ENCODE data around the gene SHISA4.
A peak's percentile ranks its signal among the peaks of the same experiment; 100 is the strongest.
"Not testable (repeated sequence)": the region's sequence is repeated elsewhere in the genome, so short reads cannot be mapped to it uniquely, and the experiment has no call there.

Gene SHISA4, protein sequence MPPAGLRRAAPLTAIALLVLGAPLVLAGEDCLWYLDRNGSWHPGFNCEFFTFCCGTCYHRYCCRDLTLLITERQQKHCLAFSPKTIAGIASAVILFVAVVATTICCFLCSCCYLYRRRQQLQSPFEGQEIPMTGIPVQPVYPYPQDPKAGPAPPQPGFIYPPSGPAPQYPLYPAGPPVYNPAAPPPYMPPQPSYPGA

DNA sequence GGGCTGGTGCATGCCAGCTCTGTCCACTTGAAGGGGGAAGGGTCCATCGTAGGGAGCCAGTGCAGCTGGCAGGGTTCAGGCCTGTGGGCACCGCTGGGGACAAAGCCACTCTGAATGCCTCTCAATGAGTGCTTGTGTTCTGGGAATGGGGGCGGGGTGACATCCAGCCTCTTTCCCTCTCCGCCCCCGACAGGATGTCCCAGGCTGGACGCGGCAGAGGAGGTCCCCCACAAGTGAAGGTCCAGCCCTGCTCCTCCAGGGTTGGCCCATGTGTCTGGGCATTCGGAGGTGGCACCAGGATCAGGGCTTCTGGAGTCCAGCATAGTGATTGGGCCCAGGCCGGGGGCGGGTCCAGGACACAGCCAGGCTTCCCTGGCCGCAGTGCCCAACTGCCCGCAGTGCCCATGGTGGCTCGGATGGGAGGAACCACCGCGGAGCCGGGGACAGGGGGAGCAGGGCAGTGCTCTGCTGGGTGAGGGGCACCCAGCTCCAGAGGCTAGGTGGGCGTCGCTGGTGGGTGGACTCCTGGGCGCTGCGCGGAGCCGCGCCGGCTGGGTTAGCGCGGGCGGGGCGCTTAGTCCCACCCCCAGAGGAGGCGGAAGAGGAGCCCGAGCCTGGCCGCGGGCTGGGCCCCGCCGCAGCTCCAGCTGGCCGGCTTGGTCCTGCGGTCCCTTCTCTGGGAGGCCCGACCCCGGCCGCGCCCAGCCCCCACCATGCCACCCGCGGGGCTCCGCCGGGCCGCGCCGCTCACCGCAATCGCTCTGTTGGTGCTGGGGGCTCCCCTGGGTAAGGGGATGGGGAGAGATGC lies at the start of gene SHISA4:
TSS of gene SHISA4 (plus strand) at position 617 of the 808 bp plus-strand sequence. CDS start at position 714, 97 bp downstream.
- DNase-seq (ENCODE audit: low spot score) = peak; percentile 87

DNA sequence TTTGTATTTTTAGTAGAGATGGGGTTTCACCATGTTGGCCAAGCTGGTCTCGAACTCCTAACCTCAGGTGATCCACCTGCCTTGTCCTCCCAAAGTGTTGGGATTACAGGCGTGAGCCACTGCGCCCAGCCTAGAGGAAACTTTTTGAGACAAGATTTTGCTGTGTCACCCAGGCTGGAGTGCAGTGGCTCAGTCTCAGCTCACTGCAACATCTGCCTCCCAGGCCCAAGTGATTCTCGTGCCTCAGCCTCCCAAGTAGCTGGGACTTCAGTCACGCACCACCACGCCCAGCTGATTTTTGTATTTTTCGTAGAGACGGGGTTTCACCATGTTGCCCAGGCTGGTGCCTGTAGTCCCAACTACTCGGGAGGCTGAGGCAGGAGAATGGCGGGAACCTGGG lies 49.6 kb upstream of the SHISA4 start:
- DNase-seq (ENCODE audit: low spot score) = not testable (repeated sequence)

DNA sequence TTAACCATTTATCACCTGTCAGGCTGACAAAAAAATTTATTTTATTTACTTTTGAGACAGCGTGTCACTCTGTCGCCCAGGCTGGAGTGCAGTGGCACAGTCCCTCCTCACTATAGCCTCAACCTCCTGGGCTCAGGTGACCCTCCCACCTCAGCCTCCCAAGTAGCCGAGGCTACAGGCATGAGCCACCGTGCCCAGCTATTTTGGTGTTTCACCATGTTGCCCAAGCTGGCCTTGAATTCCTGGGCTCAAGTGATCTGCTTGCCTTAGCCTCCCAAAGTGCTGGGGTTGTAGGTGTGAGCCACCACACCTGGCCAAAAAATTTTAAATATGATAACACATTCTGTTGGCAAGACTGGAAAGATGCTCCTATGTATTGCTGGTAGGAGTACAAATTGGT lies 48.6 kb upstream of the SHISA4 start:
- DNase-seq (ENCODE audit: low spot score) = no peak

DNA sequence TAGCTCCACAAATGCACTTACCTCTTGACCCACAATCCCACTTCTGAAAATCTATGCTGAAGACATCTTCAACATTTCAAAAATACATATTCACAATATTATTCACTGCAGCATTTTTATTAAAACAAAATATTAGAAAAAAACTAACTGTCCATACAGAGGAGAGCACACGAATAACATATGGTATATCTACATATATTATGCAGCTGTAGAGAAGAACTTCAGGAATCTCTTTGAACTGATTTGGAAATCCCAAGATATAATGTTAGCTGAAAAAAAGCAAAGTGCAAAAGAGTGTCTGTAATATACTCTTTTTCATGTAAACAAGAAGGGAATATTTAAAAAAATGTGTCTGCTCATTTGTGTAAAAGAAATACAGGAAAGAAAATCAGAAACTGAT lies 48.2 kb upstream of the SHISA4 start:
- no peak for DNase-seq (ENCODE audit: low spot score)

DNA sequence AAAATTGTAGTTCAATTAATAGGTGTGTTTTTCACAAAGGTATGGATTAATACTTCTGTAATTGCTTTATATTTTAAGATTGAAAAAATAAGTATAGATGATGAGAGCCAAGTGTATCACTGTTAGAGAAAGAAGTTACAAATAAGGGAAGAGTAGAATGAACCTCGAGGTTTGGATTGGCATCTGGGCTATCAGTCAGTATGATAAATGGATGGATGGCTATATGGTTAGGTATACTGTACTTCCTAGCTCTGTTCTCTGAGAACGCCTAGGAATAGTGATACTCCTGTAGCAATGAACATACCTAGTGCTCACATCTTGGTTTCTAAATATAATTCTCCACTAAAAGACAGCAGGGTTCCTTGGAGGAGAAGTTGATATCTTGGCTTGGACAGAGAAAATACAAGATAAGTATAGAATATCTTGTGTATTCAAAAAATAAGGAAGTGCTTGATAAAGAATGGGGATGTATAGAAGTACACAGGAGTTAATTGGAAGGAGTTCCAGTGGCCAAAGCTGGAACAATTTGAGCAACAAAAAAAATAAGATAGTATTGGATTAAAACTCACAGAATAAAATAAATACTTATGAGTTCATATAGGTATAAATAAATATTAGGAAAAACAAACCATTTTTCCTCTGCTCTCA lies 47.3 kb upstream of the SHISA4 start:
- no peak for DNase-seq (ENCODE audit: low spot score)

DNA sequence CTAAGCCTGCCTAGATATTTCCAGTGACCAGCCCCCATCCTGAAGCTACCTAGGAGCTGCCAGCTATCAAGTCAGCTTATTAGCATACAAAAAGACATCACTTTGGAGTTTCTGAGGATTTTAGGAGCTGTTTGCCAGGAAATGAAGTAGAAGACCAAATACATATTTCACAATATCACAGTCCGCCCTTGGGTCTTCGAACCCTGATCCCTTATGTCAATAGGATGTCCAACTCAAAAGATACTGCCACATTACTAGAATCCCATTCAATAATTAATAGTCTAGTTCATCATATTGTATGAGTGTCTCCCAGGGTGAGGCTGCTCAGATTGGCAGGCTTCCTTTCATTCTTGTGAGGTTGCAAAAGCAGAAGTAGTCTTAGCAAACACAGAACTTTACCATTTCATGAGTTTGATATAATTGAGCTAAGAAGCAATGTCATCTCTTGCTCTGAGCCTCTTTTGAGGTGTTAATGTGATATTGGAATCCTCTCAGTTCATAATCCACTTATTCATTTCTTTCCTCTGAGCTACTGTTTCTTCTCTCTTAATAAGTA lies 46.1 kb upstream of the SHISA4 start:
- DNase-seq (ENCODE audit: low spot score) = no peak

DNA sequence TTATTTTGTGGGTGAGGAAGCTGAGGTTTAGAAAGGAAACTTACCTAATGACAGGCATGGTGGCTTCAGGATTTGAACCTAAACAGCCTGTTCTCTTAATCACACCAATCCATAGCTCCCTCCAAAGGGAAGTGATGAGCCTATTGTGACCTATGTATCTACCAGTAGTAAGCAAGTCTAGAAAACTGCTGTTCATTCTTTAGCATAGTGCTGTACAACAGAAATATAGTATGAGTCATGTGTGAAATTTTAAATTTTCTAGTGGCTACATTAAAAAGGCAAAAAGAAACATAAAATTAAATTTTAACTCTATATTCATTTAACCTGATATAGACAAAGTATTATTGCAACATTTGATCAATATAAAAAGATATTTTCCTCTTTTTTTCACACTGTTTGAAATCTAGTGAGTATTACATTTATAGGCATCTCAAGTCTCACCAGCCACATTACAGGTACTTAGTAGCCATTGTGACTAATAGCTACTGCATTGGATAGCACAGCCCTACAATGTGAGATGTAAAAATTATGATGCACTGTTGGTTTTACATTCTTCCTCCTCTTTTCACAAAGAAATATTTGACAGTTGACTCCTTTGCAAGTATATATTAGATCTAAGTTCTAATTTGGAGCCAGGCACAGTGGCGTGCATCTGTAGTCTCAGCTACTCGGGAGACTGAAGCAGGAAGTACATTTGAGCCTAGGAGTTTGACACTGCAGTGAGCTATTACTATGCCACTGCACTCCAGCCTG lies 43.2 kb upstream of the SHISA4 start:
- no peak for DNase-seq (ENCODE audit: low spot score)

DNA sequence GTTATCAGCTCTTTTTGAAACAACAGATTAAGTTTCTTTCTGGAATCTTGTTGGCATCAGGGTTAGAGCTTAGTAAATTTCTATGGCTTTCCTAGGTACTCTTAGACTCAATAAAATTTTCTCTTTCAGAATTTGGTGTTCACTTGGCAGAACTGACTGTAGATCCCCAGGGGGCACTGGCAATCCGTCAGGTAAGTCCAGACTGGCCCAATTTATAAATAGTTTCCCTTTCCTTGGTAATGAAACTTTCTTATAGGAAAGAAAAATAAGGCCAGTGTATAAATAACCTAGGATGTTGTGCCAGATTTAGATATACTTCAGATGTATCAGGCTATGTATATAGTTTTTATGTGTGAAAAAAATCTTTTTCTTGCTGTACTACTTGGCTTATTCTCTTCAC lies 41.5 kb upstream of the SHISA4 start:
- no peak for DNase-seq (ENCODE audit: low spot score)

DNA sequence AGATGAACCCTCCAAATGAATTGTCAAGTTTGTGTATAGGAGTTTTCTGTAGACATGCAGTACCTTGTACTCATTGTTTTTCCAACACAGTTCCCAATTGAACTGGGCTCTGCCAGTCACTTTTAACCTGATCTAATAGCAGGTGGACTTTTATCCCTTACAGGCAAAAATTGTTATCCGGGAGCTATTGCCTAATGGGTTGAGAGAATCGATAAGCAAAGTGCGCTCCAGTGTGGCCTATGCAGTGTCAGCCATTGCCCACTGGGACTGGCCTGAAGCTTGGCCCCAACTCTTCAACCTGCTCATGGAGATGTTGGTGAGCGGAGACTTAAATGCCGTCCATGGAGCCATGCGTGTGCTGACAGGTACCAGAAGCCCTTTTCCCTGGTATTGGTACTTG lies 40.5 kb upstream of the SHISA4 start:
- no peak for DNase-seq (ENCODE audit: low spot score)

DNA sequence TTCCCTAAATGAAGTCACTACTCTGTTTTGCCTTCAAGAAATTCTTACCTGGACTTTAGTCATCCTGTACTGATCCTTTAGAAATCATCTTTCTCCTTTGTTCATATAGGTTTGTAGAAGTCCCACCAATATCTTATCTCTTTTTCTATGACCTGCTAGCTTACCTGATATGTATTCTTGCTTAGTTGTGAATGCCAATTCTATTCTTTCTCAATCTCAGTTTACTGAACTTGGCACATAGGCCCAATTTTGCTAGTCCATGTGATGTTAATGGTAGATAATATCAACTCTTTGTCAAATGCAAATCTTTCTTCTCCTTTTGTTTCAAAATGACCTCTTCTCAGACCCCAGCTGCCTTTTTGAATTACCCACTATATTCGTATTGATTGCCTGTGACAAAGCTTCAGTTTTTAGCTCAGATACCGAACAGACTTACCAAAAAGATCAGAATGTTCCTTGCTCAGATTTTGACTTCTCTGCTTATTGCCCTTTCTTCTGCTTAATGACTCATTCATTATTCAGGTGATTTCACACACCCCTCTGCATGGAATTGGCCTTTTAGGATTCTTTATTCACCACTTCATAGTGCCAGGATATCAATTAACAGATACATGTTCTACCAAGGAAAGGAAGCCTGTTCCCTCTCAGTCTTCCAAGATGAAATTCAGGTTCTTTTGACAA lies 39.2 kb upstream of the SHISA4 start:
- no peak for DNase-seq (ENCODE audit: low spot score)

DNA sequence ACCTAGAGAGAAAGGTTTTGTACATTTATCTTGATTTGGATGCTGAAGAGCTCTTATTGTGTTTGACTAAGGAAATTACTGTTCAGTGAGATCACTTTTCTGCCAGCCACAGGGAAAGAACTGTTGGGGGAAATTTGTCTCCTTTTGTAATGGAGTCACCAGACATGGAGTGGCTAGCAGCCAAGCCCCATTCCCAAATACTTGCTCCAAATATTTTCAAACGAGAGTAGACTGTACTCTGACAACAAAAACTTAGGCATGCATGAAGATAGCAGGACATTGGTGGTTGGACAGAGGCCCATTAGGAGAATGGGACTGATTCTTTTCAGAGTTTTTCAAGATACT lies 38.7 kb upstream of the SHISA4 start:
- DNase-seq (ENCODE audit: low spot score) = peak; percentile 46

DNA sequence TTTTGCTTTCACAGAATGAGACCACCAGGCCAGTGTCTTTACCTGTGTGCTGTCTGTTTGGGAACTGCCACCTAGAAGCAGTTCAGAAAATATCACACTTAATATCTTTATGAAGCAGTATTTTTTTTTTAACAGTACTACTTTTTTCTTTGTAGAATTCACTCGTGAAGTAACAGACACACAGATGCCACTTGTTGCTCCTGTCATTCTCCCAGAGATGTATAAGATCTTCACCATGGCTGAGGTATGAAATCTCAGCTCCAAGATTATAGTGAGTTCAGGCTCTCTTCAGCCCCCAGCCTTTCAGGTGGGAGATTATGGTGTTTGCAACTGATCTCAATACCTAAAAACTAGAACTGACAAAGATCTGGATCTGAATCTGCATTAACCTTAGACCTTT lies 36.7 kb upstream of the SHISA4 start:
- DNase-seq (ENCODE audit: low spot score) = no peak

DNA sequence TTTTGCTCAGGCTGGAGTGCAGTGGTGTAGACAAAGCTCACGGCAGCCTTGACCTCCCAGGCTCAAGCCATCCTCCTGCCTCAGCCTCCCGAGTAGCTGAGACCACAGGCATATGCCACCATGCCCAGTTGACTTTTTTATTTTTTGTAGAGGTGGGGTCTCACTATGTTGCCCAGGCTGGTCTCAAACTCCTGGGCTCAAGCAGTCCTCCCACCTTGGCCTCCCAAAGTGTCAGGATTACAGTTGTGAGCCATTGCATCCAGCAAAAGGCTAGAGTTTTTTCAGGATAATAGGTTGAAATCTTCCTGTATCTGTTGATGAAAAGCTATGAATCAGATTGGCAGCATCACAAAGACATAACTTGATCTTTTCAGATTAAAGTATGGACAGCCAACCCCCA lies 32.0 kb upstream of the SHISA4 start:
- DNase-seq (ENCODE audit: low spot score) = not testable (repeated sequence)

DNA sequence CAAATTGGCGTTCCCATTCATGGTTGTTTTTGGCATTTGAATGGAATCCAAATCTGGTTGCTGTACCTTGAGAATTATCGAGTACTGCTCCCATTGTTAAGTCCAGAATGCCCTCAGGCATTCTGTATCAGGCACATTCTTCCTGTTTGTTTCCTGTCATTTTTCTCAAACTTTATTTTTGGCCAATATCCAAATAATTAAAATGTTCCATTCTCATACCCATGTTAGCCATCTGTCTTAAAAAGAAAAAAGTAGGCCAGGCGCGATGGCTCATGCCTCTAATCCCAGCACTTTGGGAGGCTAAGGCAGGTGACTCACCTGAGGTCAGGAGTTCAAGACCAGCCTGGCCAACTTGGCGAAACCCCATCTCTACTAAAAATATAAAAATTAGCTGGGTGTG lies 29.3 kb upstream of the SHISA4 start:
- DNase-seq (ENCODE audit: low spot score) = no peak

DNA sequence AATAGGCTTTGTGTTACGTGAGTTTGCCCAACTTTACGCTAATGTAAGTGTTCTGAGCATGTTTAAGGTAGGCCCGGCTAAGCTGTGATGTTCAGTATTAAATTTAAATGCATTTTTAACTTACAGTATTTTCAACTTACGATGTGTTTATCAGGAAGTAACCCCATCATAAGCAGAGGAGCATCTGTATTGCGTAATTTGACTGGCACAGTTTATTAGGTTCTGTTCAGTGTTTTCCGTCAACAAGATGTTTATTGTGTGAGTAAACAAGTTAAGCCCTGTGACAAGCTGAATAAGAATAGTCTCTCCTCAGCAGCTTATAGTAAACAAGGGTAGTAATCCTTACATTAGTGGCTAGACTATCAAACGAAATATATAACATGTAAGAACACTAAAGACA lies 27.2 kb upstream of the SHISA4 start:
- no peak for DNase-seq (ENCODE audit: low spot score)

DNA sequence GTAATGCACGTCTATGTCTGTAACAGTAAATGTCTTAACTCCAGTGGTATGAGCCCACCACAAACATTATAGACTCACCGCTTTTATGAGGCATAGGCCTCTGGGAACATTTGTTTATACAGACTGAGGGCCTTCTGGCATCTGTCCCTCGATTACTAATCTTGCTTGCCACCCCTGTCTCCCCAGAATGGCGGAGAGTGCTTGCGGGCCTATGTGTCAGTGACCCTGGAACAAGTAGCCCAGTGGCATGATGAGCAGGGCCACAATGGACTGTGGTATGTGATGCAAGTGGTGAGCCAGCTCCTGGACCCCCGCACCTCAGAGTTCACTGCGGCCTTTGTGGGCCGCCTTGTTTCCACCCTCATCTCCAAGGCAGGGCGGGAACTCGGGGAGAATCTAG lies 18.3 kb upstream of the SHISA4 start:
- DNase-seq (ENCODE audit: low spot score) = no peak

DNA sequence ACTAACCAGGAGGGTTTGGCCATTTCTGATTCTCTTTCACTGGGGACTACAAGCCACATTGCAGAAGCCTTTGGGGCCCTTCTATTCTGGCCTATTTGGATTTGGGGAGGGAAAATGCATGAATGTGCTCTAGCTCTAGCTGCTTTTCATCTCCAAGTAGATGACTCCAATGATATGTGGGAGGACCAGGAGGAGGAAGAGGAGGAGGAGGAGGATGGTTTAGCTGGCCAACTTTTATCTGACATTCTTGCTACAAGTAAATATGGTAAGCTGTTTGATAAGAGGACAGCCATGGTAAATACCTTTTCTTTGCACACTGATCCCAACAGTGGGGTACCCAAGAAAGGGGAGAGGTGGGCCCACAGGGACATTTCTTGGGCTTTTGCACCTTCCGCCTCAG lies 14.0 kb upstream of the SHISA4 start:
- no peak for DNase-seq (ENCODE audit: low spot score)

DNA sequence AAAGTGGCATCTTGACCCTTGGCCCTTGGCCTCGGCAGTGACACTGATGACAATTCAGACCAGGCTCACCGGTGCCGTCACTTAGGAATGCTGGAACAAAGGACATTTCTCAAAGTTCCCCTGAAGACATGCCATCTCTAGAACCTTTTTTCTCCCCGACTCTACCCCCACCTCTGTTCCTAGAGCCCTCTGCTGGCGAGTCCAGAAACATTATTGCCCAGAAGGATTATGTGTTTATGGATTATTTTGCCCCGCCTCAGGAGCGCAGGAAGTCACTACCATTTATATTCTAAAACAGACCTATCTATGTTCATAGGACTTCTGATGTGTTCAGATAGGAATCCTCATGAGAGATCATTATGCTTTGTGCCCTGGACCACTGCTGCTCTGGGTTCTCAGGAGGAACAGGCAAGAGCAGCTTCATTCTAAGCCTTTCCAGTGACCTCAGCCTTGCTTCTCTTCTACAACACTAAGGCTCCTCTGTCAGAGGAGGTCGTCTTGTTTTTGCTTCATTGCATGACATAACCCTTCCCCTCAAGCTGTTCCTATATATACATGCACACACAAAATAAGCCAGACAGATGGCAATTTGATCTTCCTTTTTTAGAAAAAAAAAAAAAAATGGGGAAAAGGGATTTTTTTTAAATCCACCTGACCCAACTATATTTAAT lies 12.4 kb upstream of the SHISA4 start:
- DNase-seq (ENCODE audit: low spot score) = no peak

DNA sequence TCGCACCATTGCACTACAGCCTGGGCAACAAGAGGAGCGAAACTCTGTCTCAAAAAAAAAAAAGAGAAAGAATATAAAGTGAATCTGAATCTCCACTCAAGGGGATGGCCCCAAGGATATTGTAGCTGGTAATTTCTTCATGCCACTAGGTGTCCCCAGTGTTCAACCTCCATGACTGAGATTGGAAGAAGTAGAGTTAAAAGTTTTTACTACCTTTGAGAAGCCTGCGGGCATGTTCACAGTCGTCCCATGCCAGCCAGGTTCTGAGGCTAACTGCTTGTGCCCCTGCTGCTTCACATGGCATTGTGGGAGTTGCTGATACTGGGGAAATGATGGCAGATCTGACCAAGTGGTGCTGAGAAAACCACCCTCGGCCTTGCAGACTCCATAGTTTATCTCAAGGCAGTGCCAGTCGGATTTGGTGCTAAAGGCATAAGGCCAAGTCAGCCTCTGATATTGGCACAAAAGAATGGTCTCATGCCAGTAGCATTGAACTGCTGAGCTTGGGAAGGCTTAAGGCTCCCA lies 10.8 kb upstream of the SHISA4 start:
- no peak for DNase-seq (ENCODE audit: low spot score)

DNA sequence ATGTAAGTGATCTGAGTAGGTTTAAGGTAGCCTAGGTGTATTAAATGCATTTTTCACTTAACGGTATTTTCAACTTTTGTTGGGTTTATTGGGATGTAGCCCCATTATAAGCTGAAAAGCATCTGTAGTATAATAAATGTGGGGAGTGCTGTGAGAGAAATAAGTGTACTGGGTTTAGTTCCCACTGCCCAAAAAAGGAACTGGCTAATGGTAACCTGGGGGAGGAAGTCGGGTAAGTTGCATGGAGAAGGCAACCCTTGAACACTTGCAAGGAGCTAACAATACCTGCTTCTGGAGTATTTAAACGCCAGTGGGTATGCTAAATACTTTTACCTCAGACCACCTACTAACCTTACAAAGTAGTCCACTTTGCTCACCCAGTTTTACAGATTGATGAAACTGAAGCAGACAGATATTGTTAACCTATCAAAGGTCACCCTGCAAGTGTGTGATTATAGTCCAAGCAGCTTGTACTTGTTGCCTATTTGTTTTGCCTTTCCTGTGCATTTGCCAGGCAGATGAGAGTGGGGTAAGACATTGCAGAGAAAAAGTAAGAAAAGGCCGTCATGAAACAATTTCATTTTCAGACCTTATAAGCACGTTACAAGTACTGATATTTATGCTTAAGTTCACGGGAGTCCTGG lies 7.6 kb upstream of the SHISA4 start:
- DNase-seq (ENCODE audit: low spot score) = no peak

DNA sequence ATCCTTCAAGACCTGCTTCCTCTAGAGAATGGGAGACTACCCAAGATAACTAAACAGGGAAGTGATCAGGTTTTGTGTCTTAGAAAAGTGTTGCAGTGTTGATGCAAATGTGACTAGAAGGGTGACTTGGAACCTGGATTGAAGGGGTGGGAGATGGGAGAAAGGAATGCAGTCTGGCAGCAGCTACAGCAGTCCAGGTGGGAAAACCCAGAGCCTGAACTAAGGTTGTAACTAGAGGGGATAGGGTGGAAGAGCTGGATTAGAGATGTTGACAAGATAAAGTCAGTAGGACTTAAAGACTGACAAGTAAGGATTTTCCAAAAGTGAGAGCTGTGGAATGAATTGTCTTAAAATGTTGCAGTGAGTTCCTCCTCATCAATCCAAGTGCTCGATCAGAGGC lies 7.1 kb upstream of the SHISA4 start:
- no peak for DNase-seq (ENCODE audit: low spot score)

All from hepatic stellate cell (primary cell).